OCI-LY7 (cell line): ENCODE data around the gene USP22.

Experiments
- CTCF ChIP-seq: fragments of 200-600 bp; sonication (generic); conservative IDR thresholded peaks from 2 replicates; pipeline ENCODE4 v1.5.1; 2014; ENCODE audit warnings: mild to moderate bottlenecking, antibody characterized with exemption, low read length, moderate library complexity, mixed read lengths
- EZH2phosphoT487 ChIP-seq: fragments of 200-600 bp; sonication (generic); IDR thresholded peaks from 2 replicates; pipeline ENCODE4 v1.6.1; 2018; ENCODE audit warnings: low read depth, borderline replicate concordance, mild to moderate bottlenecking, mixed run types, antibody characterized with exemption, low read length, moderate library complexity, mixed read lengths

DNA sequence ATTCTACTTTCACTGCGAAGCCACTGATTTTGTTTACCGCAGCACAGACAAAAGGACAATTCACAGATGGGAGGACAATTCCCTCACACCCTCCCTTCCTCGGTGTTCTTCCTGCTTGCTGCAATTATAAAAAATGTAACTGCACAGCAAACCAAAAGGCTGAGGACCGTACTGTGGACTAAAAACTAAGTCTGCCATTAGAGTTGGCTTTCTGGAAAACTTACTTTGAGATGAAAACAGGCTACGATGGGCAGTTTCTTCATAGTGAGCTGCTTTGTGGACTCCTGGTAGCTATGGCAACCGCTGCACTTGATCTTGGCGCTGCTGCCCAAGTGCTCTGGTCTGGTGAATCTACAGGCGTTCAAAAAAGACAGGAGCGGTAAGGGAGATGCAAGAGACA is 35.2 kb downstream of the USP22 start:
- TF ChIP-seq CTCF (no peak), EZH2phosphoT487 (no peak)
